Activated T-cell treated with anti-CD3 and anti-CD28 coated beads for 4 hours (primary cell): ENCODE measurements around the gene KIF12.
"Not testable (repeated sequence)": the region's sequence is repeated elsewhere in the genome, so short reads cannot be mapped to it uniquely, and the experiment has no call there.

Experiments
- DNase-seq: peaks from one replicate; pipeline ENCODE4 v3.0.0-alpha.2; 2020

KIF12 gene

DNA sequence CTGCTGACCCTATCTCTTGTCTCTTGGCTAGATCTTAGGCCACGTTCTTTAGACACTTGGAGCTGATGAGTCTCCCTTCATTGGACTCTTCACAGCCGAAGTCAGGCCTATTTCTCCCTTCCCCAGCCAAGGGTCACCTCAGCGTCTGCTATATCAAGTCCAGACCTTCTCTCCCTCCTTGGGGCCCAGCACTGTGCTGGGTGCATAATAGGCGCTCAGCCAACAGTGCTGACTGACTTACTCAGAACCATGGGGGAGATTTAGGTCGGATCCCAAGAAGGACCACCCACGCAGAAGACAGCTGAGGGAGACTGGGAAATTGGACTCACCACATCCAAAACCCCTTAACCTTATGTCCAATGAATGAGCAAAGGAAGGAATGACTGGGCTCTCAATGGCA, 15.4 kb downstream of the KIF12 start:
- no peak for DNase-seq

DNA sequence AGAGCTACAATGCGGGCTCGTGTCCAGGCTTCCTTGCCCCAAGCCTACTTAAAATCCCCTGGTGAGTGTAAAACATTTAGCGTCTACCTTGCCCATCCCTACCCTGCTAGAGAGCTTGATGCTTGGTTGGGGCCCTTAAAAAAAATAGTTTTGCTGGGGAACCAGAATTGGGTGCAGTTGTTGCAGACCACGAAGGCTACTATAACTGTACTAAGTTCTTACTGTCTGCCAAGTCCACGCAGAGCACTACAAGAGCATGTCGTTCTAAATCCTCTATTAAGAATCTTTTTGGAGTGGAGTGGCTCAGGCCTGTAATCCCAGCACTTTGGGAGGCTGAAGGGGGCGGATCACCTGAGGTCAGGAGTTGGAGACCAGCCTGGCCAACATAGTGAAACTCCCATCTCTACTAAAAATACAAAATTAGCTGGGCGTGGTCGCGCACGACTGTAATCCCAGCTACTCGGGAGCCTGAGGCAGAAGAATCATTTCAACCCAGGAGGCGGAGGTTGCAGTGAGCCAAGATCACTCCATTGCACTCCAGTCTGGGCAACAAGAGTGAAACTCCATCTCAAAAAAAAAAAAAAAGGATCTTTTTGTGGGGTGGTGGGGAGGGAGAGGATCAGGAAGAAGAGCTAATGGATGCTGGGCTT, 16.2 kb downstream of the KIF12 start:
- not testable (repeated sequence) for DNase-seq

DNA sequence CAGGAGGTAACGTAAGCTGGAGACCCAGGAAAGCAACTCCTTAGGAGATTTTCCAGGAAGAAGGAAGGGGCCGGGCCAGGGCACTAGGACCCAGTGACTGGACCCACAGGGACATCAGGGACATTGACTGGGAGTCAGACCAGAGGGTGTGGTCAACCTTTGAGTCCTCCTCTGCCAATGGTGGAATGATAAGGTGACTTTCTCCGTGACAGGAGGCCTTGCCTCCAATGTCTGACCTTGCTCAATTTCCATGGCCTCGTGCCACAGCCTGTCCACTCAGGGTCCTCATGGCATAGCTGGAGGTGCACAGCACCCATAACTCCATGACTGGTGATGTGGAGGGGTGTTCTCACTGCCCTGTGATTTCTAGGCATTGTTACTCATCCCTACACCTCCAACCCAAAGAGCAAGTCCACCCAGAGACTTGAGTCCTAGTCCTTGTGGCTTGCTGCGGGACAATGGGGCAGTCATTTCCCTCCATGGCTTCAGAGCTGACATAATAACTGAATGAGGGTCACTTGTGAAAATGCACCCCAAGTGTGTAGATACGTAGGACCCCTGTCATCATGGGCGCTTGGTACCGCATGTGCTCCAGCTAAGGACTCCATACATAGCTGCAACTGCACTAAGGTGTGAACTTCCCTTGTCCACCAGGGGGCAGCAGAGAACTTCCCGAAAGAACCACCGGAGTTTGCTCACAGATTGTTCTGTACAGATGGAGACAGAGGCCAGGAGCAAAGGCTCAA, 16.9 kb downstream of the KIF12 start:
- DNase-seq = peak; percentile 79

DNA sequence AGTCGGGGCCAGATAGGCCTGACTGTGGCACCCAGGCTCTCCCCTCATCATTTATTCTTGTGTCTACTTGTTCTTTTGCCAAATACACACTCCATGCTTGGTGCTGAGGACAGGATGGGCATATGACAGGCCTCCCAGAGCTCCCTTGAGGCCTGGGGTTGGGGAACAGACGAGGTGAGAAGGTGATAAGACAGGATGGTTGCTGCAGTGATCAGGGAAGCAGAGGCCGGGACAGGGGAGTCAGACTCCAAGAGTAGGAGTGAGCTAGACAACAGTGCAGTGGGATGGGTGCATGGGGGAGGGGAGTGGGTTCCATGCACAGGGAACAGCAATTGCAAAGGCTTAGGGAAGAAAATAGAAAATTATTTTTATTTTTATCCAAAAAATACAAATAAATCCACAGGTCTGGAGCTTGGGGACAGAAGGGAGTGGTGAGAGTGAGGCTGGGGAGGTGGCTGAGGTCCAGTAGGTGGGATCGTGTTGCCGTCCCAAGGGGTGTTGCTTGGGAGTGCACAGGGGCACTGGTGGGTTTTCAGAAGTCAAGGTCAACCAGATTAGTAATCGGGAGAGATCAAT, 17.6 kb downstream of the KIF12 start:
- DNase-seq = no peak

DNA sequence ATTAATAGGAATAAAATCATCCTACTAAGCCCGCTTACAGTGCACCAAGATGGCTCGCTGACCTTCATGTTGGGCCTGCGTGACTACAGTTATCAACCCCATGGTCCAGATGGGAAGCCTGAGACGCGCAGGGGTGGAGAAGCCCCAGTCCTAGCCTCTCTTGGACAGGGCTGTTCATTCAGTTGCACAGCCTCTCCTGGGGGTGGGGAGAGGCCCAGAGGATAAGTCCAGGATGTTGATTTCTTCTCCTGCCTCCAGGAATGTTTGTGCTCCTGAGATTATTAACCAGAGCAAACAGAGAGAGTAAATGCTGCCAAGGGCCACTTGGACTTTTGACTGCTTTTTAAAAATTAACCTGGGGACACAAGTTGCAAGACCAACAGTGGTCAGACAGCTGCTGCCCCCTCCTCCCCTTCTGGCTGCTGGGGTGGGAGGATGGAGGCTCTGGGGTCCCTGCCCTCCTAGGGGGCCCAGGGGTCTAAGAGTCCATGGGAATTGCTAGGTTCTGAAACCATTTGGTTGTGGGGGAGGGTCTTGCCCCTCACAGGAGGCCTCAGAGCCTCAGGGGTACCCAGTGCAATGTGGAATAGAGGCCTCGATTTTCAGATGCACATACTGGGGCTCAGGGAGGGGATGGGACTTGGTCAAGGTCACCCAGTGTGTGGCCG, 18.2 kb downstream of the KIF12 start:
- no peak for DNase-seq

DNA sequence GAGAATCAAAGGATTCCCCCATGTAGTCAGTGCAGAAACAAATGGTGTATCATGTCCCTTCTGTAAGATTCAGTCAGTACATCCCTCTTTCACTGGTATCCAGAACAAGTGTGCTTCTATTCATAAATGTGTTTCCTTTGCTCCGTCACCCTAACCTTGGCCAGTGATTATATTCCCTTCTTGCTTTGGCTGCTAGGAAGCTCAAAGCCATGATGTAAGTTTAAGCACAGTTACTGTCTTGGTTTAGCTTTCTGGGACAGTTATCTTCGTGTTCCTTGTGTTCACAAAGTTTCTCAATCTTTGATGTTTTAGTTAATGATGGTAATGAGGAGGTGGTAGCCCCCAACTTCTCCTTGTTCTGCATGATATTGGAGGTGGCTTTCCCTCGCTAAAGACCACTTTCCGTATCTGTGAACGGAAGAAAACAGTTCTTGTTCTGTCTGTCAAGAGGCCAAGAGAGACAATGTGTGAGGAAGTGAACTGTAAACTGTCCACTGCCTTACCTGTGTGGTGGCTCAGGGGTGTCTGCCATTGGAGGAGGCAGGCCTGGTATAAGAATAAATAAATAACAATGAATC, 18.8 kb downstream of the KIF12 start:
- DNase-seq = no peak

DNA sequence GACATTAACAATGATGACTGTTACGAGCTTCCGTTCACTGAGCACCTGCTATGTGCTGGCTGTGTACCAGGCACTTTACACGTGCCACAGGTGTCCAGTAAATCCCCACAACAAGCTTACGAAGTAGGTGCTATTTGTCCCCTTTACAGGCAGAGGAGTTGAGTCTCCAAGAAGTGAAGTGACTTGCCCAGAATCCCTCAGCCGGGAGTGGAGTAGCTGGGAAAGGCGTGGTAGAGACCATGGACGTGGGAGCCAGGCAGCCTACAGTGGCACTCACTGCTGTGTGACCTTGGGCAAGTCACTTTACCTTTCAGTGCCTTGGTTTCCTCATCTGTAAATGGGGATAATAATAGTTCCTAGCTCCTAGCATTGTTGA, 20.3 kb downstream of the KIF12 start:
- DNase-seq = no peak

DNA sequence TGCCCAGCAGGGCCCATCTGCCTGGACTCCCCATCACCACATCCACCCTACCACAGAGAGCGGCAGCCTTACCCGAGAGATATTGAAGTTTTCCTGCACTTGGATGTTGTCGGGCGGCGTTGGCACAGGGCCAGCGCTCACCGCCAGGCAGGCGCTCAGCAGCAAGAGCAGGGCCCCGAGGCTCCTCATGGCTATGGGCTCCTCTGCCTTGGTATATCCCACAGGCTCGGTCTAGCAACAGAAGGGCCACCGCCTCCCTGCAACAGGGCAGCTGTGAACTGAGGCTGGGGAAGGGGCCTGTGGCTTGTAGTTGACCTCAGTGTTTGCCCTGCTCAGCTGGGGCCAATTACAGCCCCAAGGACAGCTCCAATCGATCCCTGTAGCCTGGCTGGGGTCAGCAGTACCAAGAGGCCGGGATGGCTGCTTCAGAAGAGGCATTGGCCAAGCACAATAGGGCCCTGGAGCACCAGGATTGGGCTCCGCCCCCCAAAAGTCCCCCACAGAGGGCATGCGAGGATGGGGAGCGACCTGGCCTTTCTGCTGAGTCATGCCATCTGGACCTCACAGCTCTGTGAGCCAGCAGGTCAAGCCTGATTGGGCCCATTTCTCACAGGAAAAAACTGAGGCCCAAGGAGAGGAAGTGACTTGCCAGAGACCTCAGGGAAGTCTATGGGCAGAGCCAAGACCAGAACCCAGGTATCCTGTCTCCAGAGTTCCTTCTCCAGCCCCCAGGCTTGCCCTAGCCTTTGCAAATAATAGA, 20.9 kb downstream of the KIF12 start, which contains the start of gene AMBP:
AMBP (minus strand) TSS at position 280 of the 760 bp plus-strand sequence; CDS start at position 189, 91 bp downstream.
- DNase-seq = no peak

DNA sequence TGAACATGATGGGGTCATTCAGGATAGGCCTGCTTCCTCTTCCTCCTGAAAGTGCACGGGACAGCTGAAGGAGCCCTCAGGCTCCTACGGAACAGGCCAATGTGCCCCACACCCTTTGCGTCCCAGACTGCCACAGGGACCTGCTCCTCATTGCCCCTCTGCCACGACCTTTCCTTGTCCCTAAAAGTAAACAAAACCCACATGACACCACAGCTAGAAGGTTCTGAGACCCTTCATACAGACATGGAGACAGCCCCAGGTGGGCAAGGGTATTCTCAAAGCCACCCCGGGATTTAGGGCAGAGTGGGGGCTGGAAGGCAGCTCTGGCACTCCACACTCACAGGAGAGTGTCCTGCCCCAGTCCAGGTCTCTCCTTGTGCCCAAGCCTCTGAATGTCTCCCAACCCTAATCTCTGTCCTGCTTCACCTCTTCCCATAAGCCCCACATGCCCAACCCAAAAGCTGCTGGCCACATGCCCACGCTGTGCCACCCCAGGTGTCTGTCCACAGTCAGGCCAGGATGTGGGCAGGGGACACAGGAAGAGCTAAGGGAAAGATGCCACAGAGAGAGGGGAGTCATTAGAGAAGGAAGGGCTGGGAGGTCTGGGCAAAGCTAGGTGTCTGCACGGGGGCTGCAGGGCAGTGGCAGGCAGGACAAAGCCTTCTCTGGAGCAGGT, 21.8 kb downstream of the KIF12 start:
- no peak for DNase-seq

DNA sequence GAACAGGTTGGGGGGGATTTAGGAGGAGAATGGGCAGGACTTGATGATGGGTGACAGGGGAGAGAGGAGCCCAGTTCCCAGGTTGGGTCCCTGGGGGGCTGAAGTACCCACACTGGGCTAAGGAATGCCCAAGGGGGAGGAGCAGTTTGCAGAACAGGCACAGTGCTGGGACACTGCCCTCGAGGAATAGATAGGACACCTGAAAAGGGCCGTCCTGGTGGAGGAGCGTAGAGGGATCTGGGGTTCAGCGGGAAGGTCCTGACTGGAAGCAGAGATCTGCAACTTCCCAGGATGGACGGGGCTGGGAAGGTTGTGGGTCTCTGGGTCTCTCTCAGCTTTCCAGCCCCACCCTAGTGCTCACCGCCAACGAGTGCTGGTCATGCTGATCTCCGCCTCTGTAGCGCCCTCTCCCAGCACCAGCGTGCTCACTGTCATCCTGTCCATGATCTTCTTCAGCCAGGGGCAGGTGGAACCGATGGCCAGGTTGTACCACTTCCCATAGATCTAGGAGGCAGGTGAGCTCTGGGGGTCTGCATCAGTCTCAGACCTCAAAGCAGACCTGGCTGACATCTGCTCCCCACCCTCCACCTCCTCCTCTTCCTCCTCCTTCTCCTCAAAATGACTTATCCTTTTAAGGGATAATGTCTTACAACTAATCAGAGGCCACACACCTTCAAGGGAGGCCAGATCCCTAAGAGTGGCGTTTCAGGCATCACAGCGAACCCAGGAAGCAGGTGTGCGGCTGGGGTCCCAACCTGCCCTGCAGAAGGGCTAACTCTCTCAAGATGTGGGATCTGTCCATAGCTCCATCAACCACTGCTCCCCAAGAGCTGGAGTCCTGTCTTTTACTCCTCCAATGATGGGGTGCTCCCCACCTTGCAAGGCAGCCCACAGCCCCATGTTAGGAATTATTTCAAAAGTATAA, 22.6 kb downstream of the KIF12 start:
- no peak for DNase-seq

DNA sequence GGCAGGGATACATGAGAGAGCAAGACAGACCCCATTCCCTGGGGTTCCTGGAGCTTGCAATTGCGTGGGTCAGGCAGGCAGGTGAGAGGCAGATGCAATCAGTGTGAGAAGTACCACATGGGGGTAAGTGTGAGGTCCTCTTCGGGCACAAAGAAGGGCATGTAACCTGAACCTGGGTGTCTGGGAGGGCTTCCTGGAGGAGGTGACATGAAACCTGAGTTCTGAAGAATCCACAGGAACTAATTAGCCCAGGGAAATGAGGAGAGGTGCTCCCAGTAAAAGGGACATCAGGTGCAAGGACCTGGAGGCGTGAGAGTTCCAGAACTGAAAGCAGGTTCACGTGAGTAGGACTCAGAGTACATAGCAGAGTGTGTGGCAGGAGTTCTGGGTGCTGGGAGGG, 23.5 kb downstream of the KIF12 start:
- DNase-seq = no peak

DNA sequence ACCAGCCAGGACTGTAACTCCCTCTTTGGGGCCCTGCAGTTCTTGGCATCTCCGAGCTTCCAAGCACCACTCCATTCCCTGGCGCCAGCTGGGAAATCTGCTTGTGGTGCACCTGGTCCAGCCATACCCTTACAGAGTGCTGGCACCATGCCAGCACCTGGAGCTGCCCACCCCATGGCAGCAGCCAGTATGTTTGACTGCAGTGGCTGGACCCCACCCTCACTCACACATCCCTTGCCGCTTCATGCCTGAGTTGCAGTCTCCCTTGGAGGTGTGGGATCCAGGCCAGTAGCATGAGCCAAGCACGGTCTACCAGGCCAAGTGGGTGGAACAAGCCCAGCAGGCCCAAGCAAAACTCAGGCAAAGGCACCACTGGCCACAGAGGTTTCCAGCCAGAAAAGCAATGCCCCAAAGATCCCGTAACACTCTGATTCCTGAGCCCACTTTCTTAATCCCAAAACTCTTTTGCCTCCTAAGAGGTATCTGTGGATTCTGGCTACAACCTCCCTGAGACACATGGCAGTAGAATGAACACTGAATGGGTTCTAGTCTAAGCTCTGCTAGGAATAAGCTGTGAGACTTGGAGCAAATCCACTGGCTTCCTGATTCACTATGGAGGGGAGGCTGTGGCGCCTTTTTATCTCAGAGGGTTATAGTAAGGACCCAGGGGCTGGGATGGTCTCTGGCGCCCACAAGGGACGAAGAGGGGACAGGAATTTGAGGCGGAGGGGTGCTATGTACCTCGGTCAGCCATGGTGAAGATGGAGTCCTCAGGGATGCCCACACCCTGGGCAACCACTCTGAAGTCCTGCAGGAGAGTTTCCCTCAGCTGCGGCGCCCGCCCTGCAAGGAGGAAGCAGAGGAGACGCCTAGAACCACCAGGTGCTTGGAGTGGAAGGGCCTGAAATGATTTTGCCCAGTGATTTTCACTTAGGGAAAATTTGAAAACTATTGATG, 26.6 kb downstream of the KIF12 start:
- no peak for DNase-seq

DNA sequence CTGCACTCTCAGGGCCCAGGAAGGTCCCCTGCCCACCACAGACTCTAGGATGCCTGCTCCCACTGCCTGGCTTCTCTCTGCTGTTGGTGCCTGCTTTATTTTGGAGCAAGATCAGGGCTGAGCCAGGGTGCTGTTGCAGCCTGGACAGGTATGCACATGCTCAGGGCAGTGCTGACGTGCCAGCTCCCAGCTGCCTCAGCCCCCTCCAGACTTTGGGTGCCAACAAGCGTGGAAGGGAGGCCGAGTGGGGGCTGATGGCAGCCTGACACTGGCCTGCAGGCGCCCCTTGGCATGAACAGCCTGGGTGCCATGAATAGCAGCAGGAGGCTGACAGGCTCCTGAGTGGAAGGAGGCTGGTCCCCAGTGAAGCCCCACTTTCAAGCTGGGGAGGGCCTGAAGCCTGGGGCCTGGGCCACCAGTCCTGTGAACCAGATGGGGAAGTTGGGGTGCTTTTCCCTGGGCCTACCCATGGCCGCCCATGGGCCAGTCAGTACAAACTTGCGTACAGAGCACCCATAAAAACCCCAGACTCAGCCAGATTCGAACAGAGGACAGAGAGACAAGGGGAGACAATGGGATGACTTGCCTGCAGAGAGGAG, 27.8 kb downstream of the KIF12 start:
- no peak for DNase-seq

DNA sequence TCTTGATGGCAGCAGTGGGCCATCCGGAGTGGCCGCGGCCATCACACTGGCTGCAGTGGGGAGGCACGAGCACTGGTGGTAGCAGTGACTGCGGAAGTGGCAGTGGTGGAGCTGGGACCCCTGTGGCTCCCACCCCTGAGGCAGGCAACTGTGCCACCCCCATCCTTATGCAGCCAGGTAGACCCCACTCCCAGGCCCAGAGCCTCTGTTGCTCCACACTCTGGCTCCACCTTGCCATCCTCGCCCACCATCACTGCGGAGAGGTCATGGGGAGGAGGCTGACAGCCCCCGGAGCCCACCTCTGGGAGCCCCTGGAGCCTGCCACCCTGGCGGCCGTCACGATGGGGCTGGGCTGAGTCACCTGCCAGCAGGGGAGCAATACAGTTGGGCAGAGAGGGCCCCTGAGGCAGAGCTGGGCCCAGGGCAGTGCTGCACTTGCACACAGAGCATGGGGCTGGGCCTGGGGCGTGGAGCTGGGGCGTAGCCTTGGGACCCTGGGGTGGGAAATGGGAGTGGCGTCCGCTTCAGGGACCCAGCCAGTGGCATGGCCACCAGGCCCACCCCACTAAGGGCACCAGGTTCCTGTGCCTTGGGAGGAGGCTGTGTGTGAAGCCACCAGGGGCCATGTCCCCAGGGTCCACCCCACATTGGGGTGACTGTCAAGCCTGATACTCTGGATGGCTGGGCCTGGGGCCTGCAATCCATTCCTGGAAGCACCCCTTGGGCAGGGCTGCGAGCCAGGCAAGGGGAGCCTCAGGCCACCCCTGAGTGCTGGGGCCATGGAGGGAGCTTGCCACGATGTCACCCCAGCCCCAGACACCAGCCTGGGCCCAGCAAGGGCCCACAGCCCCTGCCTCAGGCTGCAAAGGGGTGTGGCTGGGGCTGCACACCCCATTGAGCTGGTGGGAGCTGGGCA, 28.6 kb downstream of the KIF12 start:
- no peak for DNase-seq

DNA sequence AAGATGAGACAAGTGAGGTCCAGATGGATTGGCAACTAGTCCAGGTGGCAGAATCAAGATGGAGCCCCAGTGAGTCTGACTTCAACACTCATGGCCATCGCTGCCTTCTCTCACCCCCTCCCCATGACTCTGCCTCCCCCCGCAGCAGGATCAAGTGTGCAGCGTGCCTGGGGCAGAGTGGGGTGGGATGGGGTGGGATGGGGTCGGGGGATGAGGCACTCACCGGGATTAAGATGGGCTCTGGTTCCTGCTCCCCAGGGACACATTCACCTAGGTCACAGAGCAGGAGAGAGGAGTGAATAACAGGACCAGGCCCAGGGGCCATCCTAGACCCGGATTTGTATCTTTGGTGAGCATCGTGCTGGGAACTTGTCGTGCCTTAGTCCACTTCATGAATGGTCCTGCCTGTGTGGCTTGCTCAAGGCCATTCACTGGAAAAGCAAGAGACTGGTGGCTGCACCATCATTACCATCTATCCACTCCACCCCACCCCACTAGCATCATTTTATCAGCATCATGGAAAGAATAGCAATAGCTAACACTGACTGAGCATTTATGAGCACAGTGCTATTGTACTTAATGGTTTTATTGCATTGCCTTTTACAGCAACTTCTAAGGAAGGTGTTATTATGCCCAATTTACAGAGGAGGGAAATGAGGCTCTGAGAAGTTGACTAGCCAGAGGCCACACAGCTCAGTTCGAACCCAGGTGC, 29.5 kb downstream of the KIF12 start:
- no peak for DNase-seq

DNA sequence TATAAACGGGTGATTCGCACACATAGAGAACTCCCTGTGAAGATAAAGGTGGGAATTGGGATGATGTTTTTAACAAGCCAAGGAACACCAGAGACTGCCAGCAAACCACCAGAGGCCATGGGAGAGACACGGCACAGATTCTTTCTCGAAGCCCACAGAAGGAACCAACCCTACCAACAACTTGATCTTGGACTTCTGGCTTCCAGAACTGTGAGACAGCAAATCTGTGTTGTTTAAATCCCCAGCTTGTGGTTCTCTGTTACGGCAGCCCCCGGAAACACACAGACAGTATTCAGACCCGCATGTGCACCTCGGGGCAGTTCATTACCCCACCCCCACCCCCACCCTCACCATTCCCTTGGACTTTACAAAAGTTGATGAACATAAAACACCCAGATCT, 33.8 kb downstream of the KIF12 start:
- DNase-seq = no peak

DNA sequence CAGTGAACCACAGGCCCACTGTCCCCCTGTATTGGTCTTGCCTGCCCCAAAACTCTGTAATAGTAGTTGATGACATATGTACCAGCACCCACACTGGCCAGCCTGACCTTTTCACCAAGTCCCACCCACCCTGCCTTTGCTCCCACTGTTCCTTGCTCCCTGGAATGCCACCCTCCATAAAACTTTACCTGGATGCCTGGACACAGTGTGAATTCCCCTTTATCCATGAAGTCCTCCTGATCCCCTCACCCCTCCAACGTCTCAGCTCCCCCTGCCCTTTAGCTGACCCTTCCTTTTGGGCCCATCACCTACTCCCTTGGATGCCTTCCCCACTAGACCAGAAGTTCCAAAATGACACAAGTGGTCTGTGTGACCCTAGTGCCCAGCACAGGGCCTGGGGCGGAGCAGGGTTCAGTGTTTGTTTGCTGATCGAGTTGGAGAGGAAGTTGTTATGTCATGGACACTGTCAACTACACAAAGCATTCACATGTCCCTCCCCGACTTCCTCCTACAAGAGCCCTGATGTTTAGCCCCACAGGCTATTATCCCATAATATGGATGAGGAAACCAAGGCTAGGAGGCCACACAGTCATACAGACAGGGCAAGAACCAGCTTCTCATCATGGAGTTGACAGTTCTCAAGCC, 37.1 kb downstream of the KIF12 start:
- DNase-seq = no peak
